IPS-15b (cell line): ENCODE measurements around the gene CLINT1.

Experiments
- H3K27me3 ChIP-seq: one replicate; pipeline ENCODE4 v1.6.1; 2013; ENCODE audit warnings: low read length; ENCODE audit not compliant: control insufficient read depth, insufficient read depth
- H3K36me3 ChIP-seq: one replicate; pipeline ENCODE4 v1.6.1; 2013; ENCODE audit warnings: low read length; ENCODE audit not compliant: control insufficient read depth, insufficient read depth
- H3K4me1 ChIP-seq: one replicate; pipeline ENCODE4 v1.6.1; 2013; ENCODE audit warnings: mild to moderate bottlenecking, low read length; ENCODE audit not compliant: control insufficient read depth, insufficient read depth
- H3K4me3 ChIP-seq: one replicate; pipeline ENCODE4 v1.5.1; 2013; ENCODE audit warnings: low read depth, low read length
- H3K9ac ChIP-seq: one replicate; pipeline ENCODE4 v1.6.1; 2013; ENCODE audit warnings: low read depth, mild to moderate bottlenecking, low read length
- H3K9me3 ChIP-seq: one replicate; pipeline ENCODE4 v1.6.1; 2013; ENCODE audit warnings: mild to moderate bottlenecking, low read length; ENCODE audit not compliant: control insufficient read depth, insufficient read depth

The CLINT1 gene

GRCh38 chr5:157812086-157812485, 46.9 kb downstream of the CLINT1 start:
- Histone ChIP-seq H3K4me3 (no peak overlapping the region), H3K9ac (no peak overlapping the region), H3K36me3 (peaks cover 8% of the 10 kb centered on the region), H3K27me3 (no peaks in the 10 kb centered on the region), H3K4me1 (no peaks in the 10 kb centered on the region), H3K9me3 (no peaks in the 10 kb centered on the region)

- no peak overlapping the region for H3K9ac ChIP-seq
- no peak overlapping the region for H3K4me3 ChIP-seq
- H3K9me3 ChIP-seq: no peaks in the 10 kb centered on the region
- H3K27me3 ChIP-seq: no peaks in the 10 kb centered on the region
- H3K4me1 ChIP-seq: no peaks in the 10 kb centered on the region
- H3K36me3 ChIP-seq: peaks cover 23% of the 10 kb centered on the region
Measured at GRCh38 chr5:157808043-157808442, 50.9 kb downstream of the CLINT1 start.

GRCh38 chr5:157802736-157803135, 56.2 kb downstream of the CLINT1 start:
- no peak overlapping the region for H3K9ac ChIP-seq
- no peak overlapping the region for H3K4me3 ChIP-seq
- no peaks in the 10 kb centered on the region for H3K4me1 ChIP-seq
- peaks cover 16% of the 10 kb centered on the region for H3K36me3 ChIP-seq
- no peaks in the 10 kb centered on the region for H3K9me3 ChIP-seq
- H3K27me3 ChIP-seq: no peaks in the 10 kb centered on the region

GRCh38 chr5:157800137-157800536, 58.8 kb downstream of the CLINT1 start:
- H3K4me1 ChIP-seq: no peaks in the 10 kb centered on the region
- H3K36me3 ChIP-seq: peaks cover 6% of the 10 kb centered on the region

GRCh38 chr5:157799578-157799977, 59.4 kb downstream of the CLINT1 start:
- H3K4me1 ChIP-seq: no peaks in the 10 kb centered on the region
- H3K36me3 ChIP-seq: peaks cover 4% of the 10 kb centered on the region
- no peak overlapping the region for H3K9ac ChIP-seq
- no peaks in the 10 kb centered on the region for H3K9me3 ChIP-seq
- no peaks in the 10 kb centered on the region for H3K27me3 ChIP-seq
- no peak overlapping the region for H3K4me3 ChIP-seq

More at GRCh38 chr5:157800137-157800536, 58.8 kb downstream of the CLINT1 start:
- no peak overlapping the region for H3K9ac ChIP-seq
- no peaks in the 10 kb centered on the region for H3K27me3 ChIP-seq
- no peak overlapping the region for H3K4me3 ChIP-seq
- H3K9me3 ChIP-seq: no peaks in the 10 kb centered on the region

GRCh38 chr5:157793301-157793700, 65.6 kb downstream of the CLINT1 start:
- Histone ChIP-seq H3K4me3 (no peak overlapping the region), H3K9ac (no peak overlapping the region), H3K36me3 (peaks cover 6% of the 10 kb centered on the region), H3K27me3 (no peaks in the 10 kb centered on the region), H3K9me3 (no peaks in the 10 kb centered on the region), H3K4me1 (no peaks in the 10 kb centered on the region)

GRCh38 chr5:157785801-157786200, 73.1 kb downstream of the CLINT1 start:
- H3K27me3 ChIP-seq: no peaks in the 10 kb centered on the region
- H3K9me3 ChIP-seq: no peaks in the 10 kb centered on the region
- no peak overlapping the region for H3K9ac ChIP-seq
- H3K4me1 ChIP-seq: peaks cover 3% of the 10 kb centered on the region
- peaks cover 4% of the 10 kb centered on the region for H3K36me3 ChIP-seq
- H3K4me3 ChIP-seq: no peak overlapping the region

- Histone ChIP-seq H3K36me3 (no peaks in the 10 kb centered on the region), H3K27me3 (no peaks in the 10 kb centered on the region), H3K9ac (no peak overlapping the region), H3K4me1 (peaks cover 3% of the 10 kb centered on the region), H3K4me3 (no peak overlapping the region), H3K9me3 (no peaks in the 10 kb centered on the region)
Measured at GRCh38 chr5:157779221-157779620, 79.7 kb downstream of the CLINT1 start.

GRCh38 chr5:157778121-157778805, 80.7 kb downstream of the CLINT1 start:
- Histone ChIP-seq H3K9ac (no peak overlapping the region), H3K36me3 (no peaks in the 10 kb centered on the region), H3K4me3 (no peak overlapping the region), H3K9me3 (no peaks in the 10 kb centered on the region), H3K27me3 (no peaks in the 10 kb centered on the region), H3K4me1 (peaks cover 3% of the 10 kb centered on the region)

GRCh38 chr5:157772127-157772526, 86.8 kb downstream of the CLINT1 start:
- no peaks in the 10 kb centered on the region for H3K9me3 ChIP-seq
- H3K36me3 ChIP-seq: no peaks in the 10 kb centered on the region
- H3K27me3 ChIP-seq: no peaks in the 10 kb centered on the region
- no peaks in the 10 kb centered on the region for H3K4me1 ChIP-seq
- no peak overlapping the region for H3K9ac ChIP-seq
- no peak overlapping the region for H3K4me3 ChIP-seq

- H3K4me3 ChIP-seq: no peak overlapping the region
- H3K36me3 ChIP-seq: no peaks in the 10 kb centered on the region
- H3K27me3 ChIP-seq: no peaks in the 10 kb centered on the region
- no peaks in the 10 kb centered on the region for H3K9me3 ChIP-seq
- H3K9ac ChIP-seq: no peak overlapping the region
- no peaks in the 10 kb centered on the region for H3K4me1 ChIP-seq
Measured at GRCh38 chr5:157770665-157771064, 88.3 kb downstream of the CLINT1 start.

- no peak overlapping the region for H3K4me3 ChIP-seq
- no peaks in the 10 kb centered on the region for H3K27me3 ChIP-seq
- H3K9me3 ChIP-seq: no peaks in the 10 kb centered on the region
- no peaks in the 10 kb centered on the region for H3K4me1 ChIP-seq
- H3K36me3 ChIP-seq: no peaks in the 10 kb centered on the region
- no peak overlapping the region for H3K9ac ChIP-seq
Measured at GRCh38 chr5:157767689-157768088, 91.3 kb downstream of the CLINT1 start.
